ENCODE data around the gene CDK5.

The CDK5 gene

GRCh38 chr7:151095123-151095797 lies 37.6 kb upstream of the CDK5 start:
- H3K4me3 ChIP-seq (IDR thresholded peaks at IDR 0.05; ENCODE audit: insufficient read depth, low read depth, low read length): no peak overlapping the region
- no peak overlapping the region for H2AFZ ChIP-seq (ENCODE audit: low read depth)
- peaks cover 94% of the 10 kb centered on the region for H3K79me2 ChIP-seq (ENCODE audit: insufficient read depth, low read depth)
- no peaks in the 10 kb centered on the region for H3K4me1 ChIP-seq (ENCODE audit: low read depth, poor library complexity, severe bottlenecking)
- no peak overlapping the region for H3K4me2 ChIP-seq
- H3K27ac ChIP-seq: no peak overlapping the region
- no peak overlapping the region for H3K9ac ChIP-seq
- H3K36me3 ChIP-seq (ENCODE audit: insufficient read depth): no peaks in the 10 kb centered on the region; the same call in 1 of the 2 replicates
- H3K27me3 ChIP-seq (ENCODE audit: insufficient read depth, low read depth): no peaks in the 10 kb centered on the region
- no peak for TF ChIP-seq CTCF (conservative IDR thresholded peaks at IDR 0.05; ENCODE audit: low read depth, low read length)
- peaks cover 27% of the 10 kb centered on the region for H4K20me1 ChIP-seq (ENCODE audit: insufficient read depth)

GRCh38 chr7:151094675-151095074 lies 37.0 kb upstream of the CDK5 start:
- Histone ChIP-seq H3K4me2 (no peak overlapping the region), H3K36me3 (ENCODE audit: insufficient read depth) (no peaks in the 10 kb centered on the region; the same call in 1 of the 2 replicates), H3K4me1 (ENCODE audit: low read depth, poor library complexity, severe bottlenecking) (no peaks in the 10 kb centered on the region), H3K79me2 (ENCODE audit: insufficient read depth, low read depth) (peaks cover 94% of the 10 kb centered on the region), H3K4me3 (IDR thresholded peaks at IDR 0.05; ENCODE audit: insufficient read depth, low read depth, low read length) (no peak overlapping the region), H4K20me1 (ENCODE audit: insufficient read depth) (peaks cover 21% of the 10 kb centered on the region), H3K9ac (no peak overlapping the region), H3K27ac (no peak overlapping the region), H3K27me3 (ENCODE audit: insufficient read depth, low read depth) (no peaks in the 10 kb centered on the region), H2AFZ (ENCODE audit: low read depth) (no peak overlapping the region)
- no peak for TF ChIP-seq CTCF (conservative IDR thresholded peaks at IDR 0.05; ENCODE audit: low read depth, low read length)

- Histone ChIP-seq H3K79me2 (ENCODE audit: insufficient read depth, low read depth) (peaks cover 98% of the 10 kb centered on the region), H3K27ac (no peak overlapping the region), H3K4me1 (ENCODE audit: low read depth, poor library complexity, severe bottlenecking) (peaks cover 6% of the 10 kb centered on the region), H3K4me3 (IDR thresholded peaks at IDR 0.05; ENCODE audit: insufficient read depth, low read depth, low read length) (no peak overlapping the region), H2AFZ (ENCODE audit: low read depth) (no peak overlapping the region), H4K20me1 (ENCODE audit: insufficient read depth) (peaks cover 20% of the 10 kb centered on the region), H3K9ac (no peak overlapping the region), H3K36me3 (ENCODE audit: insufficient read depth) (no peaks in the 10 kb centered on the region; the same call in 1 of the 2 replicates), H3K4me2 (no peak overlapping the region), H3K27me3 (ENCODE audit: insufficient read depth, low read depth) (no peaks in the 10 kb centered on the region)
- TF ChIP-seq CTCF (conservative IDR thresholded peaks at IDR 0.05; ENCODE audit: low read depth, low read length): no peak
Measured at GRCh38 chr7:151093748-151094147, 36.1 kb upstream of the CDK5 start.

GRCh38 chr7:151091988-151092387 lies 34.3 kb upstream of the CDK5 start:
- no peaks in the 10 kb centered on the region; the same call in 1 of the 2 replicates for H3K36me3 ChIP-seq (ENCODE audit: insufficient read depth)

More at GRCh38 chr7:151091988-151092387, 34.3 kb upstream of the CDK5 start:
- Histone ChIP-seq H3K79me2 (ENCODE audit: insufficient read depth, low read depth) (peaks cover 99% of the 10 kb centered on the region), H3K27me3 (ENCODE audit: insufficient read depth, low read depth) (no peaks in the 10 kb centered on the region), H3K27ac (no peak overlapping the region), H3K9ac (no peak overlapping the region), H4K20me1 (ENCODE audit: insufficient read depth) (peaks cover 17% of the 10 kb centered on the region), H2AFZ (ENCODE audit: low read depth) (no peak overlapping the region), H3K4me1 (ENCODE audit: low read depth, poor library complexity, severe bottlenecking) (peaks cover 15% of the 10 kb centered on the region), H3K4me3 (IDR thresholded peaks at IDR 0.05; ENCODE audit: insufficient read depth, low read depth, low read length) (no peak overlapping the region), H3K4me2 (no peak overlapping the region)
- TF ChIP-seq CTCF (conservative IDR thresholded peaks at IDR 0.05; ENCODE audit: low read depth, low read length): no peak
